A673 (cell line): ENCODE results near the gene FAM120B. TPM values are rescaled to one million over a fixed set of nuclear protein-coding genes. Genes with fewer than 3 reads are reported as not detected.
"Not testable (repeated sequence)": the region's sequence is repeated elsewhere in the genome, so short reads cannot be mapped to it uniquely, and the experiment has no call there.

Experiments
- BruUV-seq: library from RNA; stranded (reverse); fragments of 400-500 nt; replicated peaks from 2 replicates; lab custom pipeline; 2021; lab: Mats Ljungman, UMichigan
- CTCF ChIA-PET: fragments of 300-600 bp; sonication (Branson Sonifier 250); formaldehyde crosslinking; loops from one replicate; lab custom pipeline; 2022; ENCODE audit warnings: antibody characterized with exemption; lab: Charles Lee
- POLR2A ChIA-PET: fragments of 300-600 bp; sonication (Branson Sonifier 250); formaldehyde crosslinking; loops from one replicate; lab custom pipeline; 2022; ENCODE audit warnings: antibody characterized with exemption; ENCODE audit not compliant: low non-redundant PET; lab: Charles Lee
- DNase-seq: peaks from one replicate; pipeline ENCODE4 v3.0.0-alpha.2; 2015; ENCODE audit warnings: low spot score
- H3K27ac ChIP-seq: fragments of 200-600 bp; sonication (generic); 2 replicates; pipeline ENCODE4 v1.5.1; 2016; ENCODE audit warnings: mixed run types, low read depth, mild to moderate bottlenecking, mixed read lengths, antibody characterized with exemption, low read length; ENCODE audit not compliant: poor library complexity, severe bottlenecking
- H3K27me3 ChIP-seq: fragments of 200-600 bp; sonication (generic); replicated peaks from 2 replicates; pipeline ENCODE4 v1.6.1; 2017; ENCODE audit warnings: mixed run types, low read depth, mild to moderate bottlenecking, mixed read lengths, antibody characterized with exemption, low read length; ENCODE audit not compliant: insufficient read depth, poor library complexity
- H3K36me3 ChIP-seq: fragments of 200-600 bp; sonication (generic); 2 replicates; pipeline ENCODE4 v1.6.1; 2016; ENCODE audit warnings: mixed run types, mild to moderate bottlenecking, mixed read lengths, antibody characterized with exemption, low read length; ENCODE audit not compliant: insufficient read depth, poor library complexity, severe bottlenecking
- H3K4me1 ChIP-seq: fragments of 200-600 bp; sonication (generic); 2 replicates; pipeline ENCODE4 v1.6.1; 2017; ENCODE audit warnings: mixed run types, mild to moderate bottlenecking, mixed read lengths, antibody characterized with exemption, low read length; ENCODE audit not compliant: insufficient read depth, poor library complexity, severe bottlenecking
- H3K4me3 ChIP-seq: fragments of 200-600 bp; sonication (generic); 2 replicates; pipeline ENCODE4 v1.5.1; 2016; ENCODE audit warnings: low read depth, mixed run types, mild to moderate bottlenecking, mixed read lengths, low read length; ENCODE audit not compliant: poor library complexity, severe bottlenecking
- H3K9me3 ChIP-seq: fragments of 200-600 bp; sonication (generic); 2 replicates; pipeline ENCODE4 v1.6.1; 2016; ENCODE audit warnings: mixed run types, low read depth, mild to moderate bottlenecking, mixed read lengths, antibody characterized with exemption, low read length; ENCODE audit not compliant: poor library complexity, severe bottlenecking
- CTCF ChIP-seq: fragments of 300-800, 200-600 bp; sonication (generic); conservative IDR thresholded peaks from 2 replicates; pipeline ENCODE4 v1.5.1; 2017; ENCODE audit warnings: low read depth, mild to moderate bottlenecking, antibody characterized with exemption, low read length, moderate library complexity, mixed read lengths
- EZH2 ChIP-seq: fragments of 200-600 bp; sonication (generic); IDR thresholded peaks from 2 replicates; pipeline ENCODE4 v1.6.1; 2017; ENCODE audit warnings: borderline replicate concordance, low read depth, mild to moderate bottlenecking, mixed read lengths, antibody characterized with exemption, low read length; ENCODE audit not compliant: poor library complexity, severe bottlenecking
- intact Hi-C: fragments of 100-400 bp; cut with micrococcal nuclease; formaldehyde crosslinking; loops from one replicate; pipeline ENCODE4 v1.10.0; 2022; ENCODE audit not compliant: unreplicated experiment
- total RNA-seq: library from RNA; stranded (reverse); gene quantifications from 2 replicates; pipeline ENCODE4 v1.2.3, GENCODE V29; 2021

The FAM120B gene
- total RNA-seq, 1 experiment from 2014 or later, result 31.6 TPM

DNA sequence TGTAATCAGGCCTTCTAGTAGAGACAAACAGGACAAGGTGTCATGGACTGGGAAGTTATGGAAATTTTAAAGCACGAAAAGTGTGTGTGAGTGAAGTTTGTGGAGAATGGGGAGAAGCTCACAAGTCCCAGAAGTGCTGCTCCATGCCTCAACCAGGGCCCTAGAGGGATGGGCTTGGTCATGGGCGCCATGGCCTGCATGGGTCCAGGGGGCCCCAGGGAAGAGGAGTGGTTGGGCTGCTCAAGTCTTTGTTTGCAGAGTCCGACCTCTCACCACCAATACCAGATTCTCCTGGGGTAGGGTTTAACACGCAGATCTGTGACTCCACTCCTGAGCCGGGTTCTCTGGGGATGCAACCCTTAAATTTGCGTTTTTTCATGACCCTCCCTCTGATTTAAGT lies 88.4 kb downstream of the FAM120B start:
- TF ChIP-seq CTCF, result no peak
- no peak for TF ChIP-seq EZH2
- no peaks in the 10 kb centered on the region for H3K27me3 ChIP-seq
- BruUV-seq, result no TSS peak
- peaks cover 10% of the 10 kb centered on the region for H3K36me3 ChIP-seq
- no peak overlapping the region for H3K4me3 ChIP-seq
- H3K9me3 ChIP-seq, result no peaks in the 10 kb centered on the region
- ChIA-PET POLR2A (no interaction called here), CTCF (no interaction called here)
- no peak for DNase-seq
- H3K27ac ChIP-seq, result no peak overlapping the region
- H3K4me1 ChIP-seq, result peaks cover 8% of the 10 kb centered on the region
- intact Hi-C loops, result no loop called here

DNA sequence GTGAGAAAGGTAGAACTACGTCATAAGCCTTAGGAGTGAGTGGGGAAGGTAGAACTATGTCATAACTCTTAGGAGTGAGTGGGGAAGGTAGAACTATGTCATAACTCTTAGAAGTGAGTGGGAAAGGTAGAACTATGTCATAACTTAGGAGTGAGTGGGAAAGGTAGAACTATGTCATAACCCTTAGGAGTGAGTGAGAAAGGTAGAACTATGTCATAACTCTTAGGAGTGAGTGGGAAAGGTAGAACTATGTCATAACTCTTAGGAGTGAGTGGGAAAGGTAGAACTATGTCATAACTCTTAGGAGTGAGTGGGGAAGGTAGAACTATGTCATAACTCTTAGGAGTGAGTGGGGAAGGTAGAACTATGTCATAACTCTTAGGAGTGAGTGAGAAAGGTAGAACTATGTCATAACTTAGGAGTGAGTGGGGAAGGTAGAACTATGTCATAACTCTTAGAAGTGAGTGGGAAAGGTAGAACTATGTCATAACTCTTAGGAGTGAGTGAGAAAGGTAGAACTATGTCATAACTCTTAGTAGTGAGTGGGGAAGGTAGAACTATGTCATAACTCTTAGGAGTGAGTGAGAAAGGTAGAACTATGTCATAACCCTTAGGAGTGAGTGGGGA lies 92.3 kb downstream of the FAM120B start:
- DNase-seq, H3K27me3 ChIP-seq, H3K36me3 ChIP-seq, H3K27ac ChIP-seq, POLR2A ChIA-PET, intact Hi-C loops, H3K4me3 ChIP-seq, H3K9me3 ChIP-seq, H3K4me1 ChIP-seq, CTCF ChIA-PET, BruUV-seq: not testable (repeated sequence)

GRCh38 chr6:170399955-170400558 lies 93.5 kb downstream of the FAM120B start:
- BruUV-seq, intact Hi-C loops, CTCF ChIA-PET: not testable (repeated sequence)

DNA sequence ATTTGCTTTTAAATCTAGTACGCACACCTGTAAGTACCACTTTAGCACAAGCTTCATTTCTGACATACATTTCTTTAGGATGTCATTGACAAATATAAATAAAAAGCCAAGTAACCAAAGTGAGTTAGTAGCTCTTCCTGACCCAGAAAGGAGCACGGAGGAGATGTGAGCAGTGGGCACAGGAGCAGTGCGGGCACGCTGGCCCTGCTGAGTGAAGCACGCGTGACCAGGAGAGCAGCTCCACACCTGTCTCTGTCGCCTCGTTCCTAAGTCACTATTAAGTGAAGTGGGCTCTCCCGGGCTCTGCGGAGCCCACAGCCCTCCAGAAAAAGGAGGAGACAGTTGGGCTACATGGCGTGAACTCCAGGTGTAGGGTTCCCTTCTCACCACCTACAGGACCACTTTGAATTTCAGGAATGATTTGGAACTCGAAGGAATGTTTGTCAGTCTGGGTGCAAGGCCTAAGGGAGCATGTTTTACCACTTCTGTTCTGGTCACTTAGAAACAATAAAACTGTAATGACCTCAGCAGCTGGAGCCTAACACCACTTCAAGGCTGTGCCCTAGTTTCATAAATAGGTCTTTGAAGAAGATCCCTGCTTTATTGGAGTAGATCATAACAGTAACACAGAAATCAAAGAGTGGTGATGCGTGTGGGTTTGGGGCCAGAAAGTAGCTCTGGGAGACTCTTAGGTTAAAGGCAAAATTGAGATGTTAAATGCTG lies 95.9 kb downstream of the FAM120B start:
- intact Hi-C loops, result no loop called here
- POLR2A ChIA-PET, result no interaction called here
- BruUV-seq, result no TSS peak
- DNase-seq, result no peak
- TF ChIP-seq EZH2 (no peak), CTCF (no peak)
- H3K9me3 ChIP-seq, result no peaks in the 10 kb centered on the region
- CTCF ChIA-PET, result no interaction called here
- H3K27me3 ChIP-seq, result no peaks in the 10 kb centered on the region
- H3K36me3 ChIP-seq, result peaks cover 15% of the 10 kb centered on the region
- no peaks in the 10 kb centered on the region for H3K4me1 ChIP-seq
- no peak overlapping the region for H3K27ac ChIP-seq
- H3K4me3 ChIP-seq, result no peak overlapping the region

More at GRCh38 chr6:170399955-170400558, 93.5 kb downstream of the FAM120B start:
- H3K27ac ChIP-seq, H3K4me1 ChIP-seq, H3K4me3 ChIP-seq, POLR2A ChIA-PET, DNase-seq, H3K27me3 ChIP-seq, H3K9me3 ChIP-seq, H3K36me3 ChIP-seq: not testable (repeated sequence)
